Gastroesophageal sphincter (tissue), 3 donors: Measurements from ENCODE around the gene PCED1B.

Experiments used
- CTCF ChIP-seq, 4 experiments: fragments of 200-600 bp in 2 of 4; fragments of 450-650 bp in 2 of 4; sonication (generic) in 1 of 4; IDR thresholded peaks; one replicate each; pipeline ENCODE4 v1.5.1; 2017 to 2019; ENCODE audit warnings: antibody characterized with exemption in 4 of 4, mild to moderate bottlenecking in 2 of 4, moderate library complexity in 2 of 4
- POLR2A ChIP-seq, 2 donors: fragments of 450-650 bp; IDR thresholded peaks; one replicate each; pipeline ENCODE4 v1.6.1; 2017; ENCODE audit warnings: antibody characterized with exemption in 2 of 2, mild to moderate bottlenecking in 2 of 2, moderate library complexity in 1 of 2
- POLR2AphosphoS5 ChIP-seq: sonication (generic); formaldehyde crosslinking; IDR thresholded peaks from one replicate; pipeline ENCODE4 v1.6.1; 2017; ENCODE audit warnings: antibody characterized with exemption

GRCh38 chr12:47102845-47103651 is 23.6 kb downstream of the PCED1B start:
- no peak for TF ChIP-seq POLR2A (IDR thresholded peaks at IDR 0.05)
- TF ChIP-seq POLR2AphosphoS5: no peak
- no peak for TF ChIP-seq CTCF (IDR thresholded peaks at IDR 0.05)
